ENCODE measurements around the gene TRIM36.
A peak's percentile ranks its signal among the peaks of the same experiment; 100 is the strongest.

The TRIM36 gene, protein sequence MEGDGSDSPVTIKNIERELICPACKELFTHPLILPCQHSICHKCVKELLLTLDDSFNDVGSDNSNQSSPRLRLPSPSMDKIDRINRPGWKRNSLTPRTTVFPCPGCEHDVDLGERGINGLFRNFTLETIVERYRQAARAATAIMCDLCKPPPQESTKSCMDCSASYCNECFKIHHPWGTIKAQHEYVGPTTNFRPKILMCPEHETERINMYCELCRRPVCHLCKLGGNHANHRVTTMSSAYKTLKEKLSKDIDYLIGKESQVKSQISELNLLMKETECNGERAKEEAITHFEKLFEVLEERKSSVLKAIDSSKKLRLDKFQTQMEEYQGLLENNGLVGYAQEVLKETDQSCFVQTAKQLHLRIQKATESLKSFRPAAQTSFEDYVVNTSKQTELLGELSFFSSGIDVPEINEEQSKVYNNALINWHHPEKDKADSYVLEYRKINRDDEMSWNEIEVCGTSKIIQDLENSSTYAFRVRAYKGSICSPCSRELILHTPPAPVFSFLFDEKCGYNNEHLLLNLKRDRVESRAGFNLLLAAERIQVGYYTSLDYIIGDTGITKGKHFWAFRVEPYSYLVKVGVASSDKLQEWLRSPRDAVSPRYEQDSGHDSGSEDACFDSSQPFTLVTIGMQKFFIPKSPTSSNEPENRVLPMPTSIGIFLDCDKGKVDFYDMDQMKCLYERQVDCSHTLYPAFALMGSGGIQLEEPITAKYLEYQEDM

DNA sequence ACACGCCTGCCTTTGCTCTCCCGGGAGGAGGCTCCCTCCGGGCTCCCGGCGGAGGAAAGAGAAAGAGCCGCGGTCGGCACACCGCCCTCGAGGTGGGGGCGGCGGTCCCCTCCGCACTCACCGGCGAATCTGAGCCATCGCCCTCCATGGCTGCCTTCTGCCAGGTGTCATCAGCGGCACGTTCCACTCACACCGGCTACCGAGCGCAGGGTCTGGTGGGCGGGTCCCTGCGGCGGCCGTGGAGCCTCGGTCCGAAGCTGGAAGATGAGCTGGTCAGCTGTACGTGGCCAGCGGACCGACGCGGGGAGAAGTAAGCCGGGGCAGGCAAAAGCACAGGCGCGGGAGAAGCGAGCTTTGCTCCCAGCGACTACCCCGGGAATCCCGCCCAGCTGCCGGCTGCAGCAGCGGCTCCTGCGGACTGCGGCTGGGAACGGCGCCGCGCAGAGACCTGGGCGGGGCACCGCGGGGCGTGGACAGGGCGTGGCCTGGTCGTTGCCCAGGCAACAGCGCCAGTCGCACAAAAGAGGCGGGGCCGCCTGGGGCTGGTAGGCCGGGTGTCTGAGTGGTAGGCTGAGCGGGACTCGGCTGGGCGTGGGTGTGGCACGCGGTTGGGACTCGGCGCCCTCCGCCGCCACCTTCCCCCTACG, at the start of gene TRIM36:
TRIM36 (minus strand) TSS at position 422 of the 647 bp plus-strand sequence; CDS start at position 148, 274 bp downstream.
- DNase-seq (ENCODE audit: low spot score): peak; percentile 94
- TF ChIP-seq, protein P1, sequence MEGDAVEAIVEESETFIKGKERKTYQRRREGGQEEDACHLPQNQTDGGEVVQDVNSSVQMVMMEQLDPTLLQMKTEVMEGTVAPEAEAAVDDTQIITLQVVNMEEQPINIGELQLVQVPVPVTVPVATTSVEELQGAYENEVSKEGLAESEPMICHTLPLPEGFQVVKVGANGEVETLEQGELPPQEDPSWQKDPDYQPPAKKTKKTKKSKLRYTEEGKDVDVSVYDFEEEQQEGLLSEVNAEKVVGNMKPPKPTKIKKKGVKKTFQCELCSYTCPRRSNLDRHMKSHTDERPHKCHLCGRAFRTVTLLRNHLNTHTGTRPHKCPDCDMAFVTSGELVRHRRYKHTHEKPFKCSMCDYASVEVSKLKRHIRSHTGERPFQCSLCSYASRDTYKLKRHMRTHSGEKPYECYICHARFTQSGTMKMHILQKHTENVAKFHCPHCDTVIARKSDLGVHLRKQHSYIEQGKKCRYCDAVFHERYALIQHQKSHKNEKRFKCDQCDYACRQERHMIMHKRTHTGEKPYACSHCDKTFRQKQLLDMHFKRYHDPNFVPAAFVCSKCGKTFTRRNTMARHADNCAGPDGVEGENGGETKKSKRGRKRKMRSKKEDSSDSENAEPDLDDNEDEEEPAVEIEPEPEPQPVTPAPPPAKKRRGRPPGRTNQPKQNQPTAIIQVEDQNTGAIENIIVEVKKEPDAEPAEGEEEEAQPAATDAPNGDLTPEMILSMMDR (IDR thresholded peaks at IDR 0.05; ENCODE audit: extremely low read depth, insufficient read depth, missing control alignments): peak; percentile 24
- in situ Hi-C loops (cut with MboI; ENCODE audit: low pct_unique_long_range_greater_than_20kb, low sequenced_read_pairs, unreplicated experiment): no loop called here

DNA sequence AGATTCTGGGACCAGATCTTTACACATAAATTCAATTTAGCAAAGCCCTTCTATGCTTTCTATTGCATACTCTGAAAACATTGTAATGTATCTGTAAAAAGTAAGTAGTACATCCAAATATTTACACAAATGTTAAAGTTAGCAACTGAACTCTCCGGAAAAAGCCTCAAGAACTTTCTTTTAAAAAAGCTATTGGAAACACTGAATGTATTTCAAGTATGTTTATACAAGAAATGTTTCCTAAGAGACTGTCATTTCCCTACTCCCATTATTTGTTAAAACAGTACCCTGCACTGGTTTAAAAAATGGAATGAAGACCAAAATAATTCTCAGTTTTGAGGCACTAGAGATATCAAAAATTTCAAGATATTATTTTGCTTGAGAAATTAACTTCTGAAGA, 44.8 kb upstream of the TRIM36 start:
- in situ Hi-C loops (cut with MboI; ENCODE audit: low pct_unique_long_range_greater_than_20kb, low sequenced_read_pairs, unreplicated experiment): no loop called here
- no peak for DNase-seq (ENCODE audit: low spot score)
- TF ChIP-seq, protein P1 (IDR thresholded peaks at IDR 0.05; ENCODE audit: extremely low read depth, insufficient read depth, missing control alignments): no peak

DNA sequence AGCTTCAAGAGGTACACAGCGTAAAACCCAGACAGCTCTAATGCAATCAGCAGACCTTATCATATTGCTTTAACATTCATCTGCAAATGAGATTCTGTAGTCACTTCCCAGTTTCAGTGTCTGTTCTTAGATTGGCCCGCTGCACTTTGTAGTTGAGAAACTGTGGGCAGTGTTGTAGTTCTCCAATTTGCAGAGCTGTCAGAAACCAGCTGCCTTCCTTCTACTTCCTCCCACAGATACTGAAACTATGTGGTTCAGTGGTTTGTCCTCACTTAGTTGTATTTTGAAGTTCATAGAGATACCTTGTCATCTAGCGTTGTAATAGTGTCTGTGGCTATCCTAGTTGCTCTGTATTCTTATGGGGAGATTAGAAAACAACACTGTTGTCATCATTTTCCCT, 39.6 kb upstream of the TRIM36 start:
- TF ChIP-seq, protein P1 (IDR thresholded peaks at IDR 0.05; ENCODE audit: extremely low read depth, insufficient read depth, missing control alignments): no peak
- peak; percentile 66 for DNase-seq (ENCODE audit: low spot score)
- in situ Hi-C loops (cut with MboI; ENCODE audit: low pct_unique_long_range_greater_than_20kb, low sequenced_read_pairs, unreplicated experiment): no loop called here

DNA sequence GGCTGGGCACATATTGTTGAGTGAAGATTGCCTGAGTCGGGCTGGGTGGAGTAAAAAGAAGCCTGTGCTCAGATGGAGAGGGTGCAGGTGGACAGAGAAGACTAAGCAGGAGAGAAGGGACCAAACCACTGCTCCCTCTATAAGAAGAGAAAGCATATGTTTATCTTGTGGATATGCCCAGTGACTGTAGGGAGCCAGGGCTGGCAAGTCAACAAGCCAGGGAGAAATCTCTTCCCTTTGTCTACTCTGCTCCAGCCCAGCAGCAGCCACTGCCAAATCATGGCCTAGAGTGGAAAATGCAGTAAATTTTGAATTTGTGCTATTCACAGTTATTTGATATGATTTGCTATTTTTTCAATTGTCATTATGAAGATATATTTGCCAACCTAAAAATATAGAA, 33.2 kb upstream of the TRIM36 start:
- TF ChIP-seq, protein P1 (IDR thresholded peaks at IDR 0.05; ENCODE audit: extremely low read depth, insufficient read depth, missing control alignments): no peak
- DNase-seq (ENCODE audit: low spot score): no peak
- in situ Hi-C loops (cut with MboI; ENCODE audit: low pct_unique_long_range_greater_than_20kb, low sequenced_read_pairs, unreplicated experiment): no loop called here

DNA sequence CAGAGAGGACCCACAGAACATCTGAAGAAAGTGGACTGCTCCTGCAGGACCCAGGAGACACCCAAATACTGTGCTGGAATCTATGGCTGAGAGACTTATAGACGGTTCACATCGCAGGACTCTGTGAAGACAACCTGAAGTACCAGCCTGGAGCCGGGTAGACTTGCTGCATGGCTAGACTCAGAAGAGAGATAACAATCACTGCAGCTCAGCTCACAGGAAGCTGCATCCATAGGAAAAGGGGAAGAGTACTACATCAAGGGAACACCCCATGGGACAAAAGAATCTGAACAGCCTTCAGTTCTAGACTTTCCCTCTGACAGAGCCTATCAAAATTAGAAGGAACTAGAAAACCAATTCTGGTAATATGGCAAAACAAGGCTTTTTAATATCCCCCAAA, 26.5 kb upstream of the TRIM36 start:
- in situ Hi-C loops (cut with MboI; ENCODE audit: low pct_unique_long_range_greater_than_20kb, low sequenced_read_pairs, unreplicated experiment): no loop called here
- TF ChIP-seq, protein P1 (IDR thresholded peaks at IDR 0.05; ENCODE audit: extremely low read depth, insufficient read depth, missing control alignments): no peak
- DNase-seq (ENCODE audit: low spot score): no peak

DNA sequence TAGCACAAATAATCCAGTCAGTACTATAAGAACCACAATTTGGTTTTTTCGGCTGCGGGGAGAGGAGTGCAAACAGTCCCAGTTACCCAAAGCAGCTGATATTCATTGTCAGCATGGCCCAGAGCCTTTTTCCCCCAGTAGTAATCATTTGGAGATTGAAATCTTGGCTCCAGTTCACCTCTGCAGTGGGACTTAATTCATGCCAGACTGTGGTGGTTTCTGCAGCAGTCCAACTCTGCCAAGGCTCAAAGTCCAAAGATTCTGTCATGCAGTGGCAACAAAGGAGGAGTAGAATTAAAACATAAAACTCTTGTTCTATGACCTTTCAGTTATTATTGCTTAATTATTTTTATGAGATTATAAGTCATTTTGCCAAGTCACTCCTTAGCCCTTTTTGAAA, 25.0 kb upstream of the TRIM36 start:
- no peak for DNase-seq (ENCODE audit: low spot score)

More for the DNA sequence above, 25.0 kb upstream of the TRIM36 start:
- in situ Hi-C loops (cut with MboI; ENCODE audit: low pct_unique_long_range_greater_than_20kb, low sequenced_read_pairs, unreplicated experiment): no loop called here
- TF ChIP-seq, protein P1 (IDR thresholded peaks at IDR 0.05; ENCODE audit: extremely low read depth, insufficient read depth, missing control alignments): no peak
